Testis (tissue), 3 donors: ENCODE data around the gene RNH1. TPM values are rescaled to one million over a fixed set of nuclear protein-coding genes. Genes with fewer than 3 reads are reported as not detected.

Experiments used
- DNase-seq: peaks from one replicate; pipeline ENCODE4 v3.0.0-alpha.2; 2019
- H3K27ac ChIP-seq, 2 donors: fragments of 200-600 bp; sonication (generic); one replicate each; pipeline ENCODE4 v1.5.1; 2019
- H3K27me3 ChIP-seq: fragments of 200-600 bp; sonication (generic); one replicate; pipeline ENCODE4 v1.5.1; 2019
- H3K36me3 ChIP-seq: fragments of 200-600 bp; sonication (generic); one replicate; pipeline ENCODE4 v1.5.1; 2017; ENCODE audit warnings: low read depth; ENCODE audit errors: missing control alignments
- H3K4me1 ChIP-seq: fragments of 200-600 bp; sonication (generic); one replicate; pipeline ENCODE4 v1.5.1; 2019
- H3K4me3 ChIP-seq, 2 donors: fragments of 200-600 bp; sonication (generic); one replicate each; pipeline ENCODE4 v1.5.1; 2017 to 2019
- H3K9me3 ChIP-seq: fragments of 200-600 bp; sonication (generic); one replicate; pipeline ENCODE4 v1.5.1; 2017
- CTCF ChIP-seq, 3 experiments: fragments of 450-650 bp in 2 of 3; fragments of 200-600 bp in 1 of 3; sonication (generic) in 1 of 3; IDR thresholded peaks; one replicate each; pipeline ENCODE4 v1.5.1; 2016 to 2019; ENCODE audit warnings: antibody characterized with exemption in 3 of 3, mild to moderate bottlenecking in 2 of 3, moderate library complexity in 1 of 3
- POLR2A ChIP-seq: fragments of 450-650 bp; IDR thresholded peaks from one replicate; pipeline ENCODE4 v1.6.1; 2017; ENCODE audit warnings: antibody characterized with exemption, mild to moderate bottlenecking, moderate library complexity
- WGBS, 2 donors: methylation state at CpG; one replicate each; pipeline ENCODE4 v1.1.5; 2018; 5-methylcytosine and 5-hydroxymethylcytosine counted together
- intact Hi-C: fragments of 100-400 bp; cut with DNase I; formaldehyde crosslinking; loops from one replicate; pipeline ENCODE4 v1.15.1; 2023; ENCODE audit warnings: low total_unique reads
- polyA plus RNA-seq: library from polyadenylated mRNA; stranded (reverse); fragments of 350-450 nt; fragmentation: Illumina TruSeq; extraction: RNeasy Lipid Tissue Mini Kit (QIAGEN cat#74804); gene quantifications from one replicate; pipeline ENCODE4 v1.2.3, GENCODE V29; 2014; ENCODE audit warnings: low read depth, low replicate concordance; ENCODE audit not compliant: insufficient read depth
- total RNA-seq, 2 donors: library from RNA; depleted of rRNA; stranded (reverse); fragments of >200 nt; gene quantifications; one replicate each; pipeline ENCODE4 v1.2.3, GENCODE V29; 2016

RNH1 gene
- total and polyA plus RNA-seq, 3 donors from 2014 or later = 210 to 264 (median 211) TPM

GRCh38 chr11:452916-453527 is 54.0 kb downstream of the RNH1 start:
- Histone ChIP-seq H3K27ac (no peak overlapping the region), H3K4me1 (peaks cover 16% of the 10 kb centered on the region), H3K36me3 (no peaks in the 10 kb centered on the region), H3K4me3 (no peak overlapping the region), H3K9me3 (no peaks in the 10 kb centered on the region), H3K27me3 (no peaks in the 10 kb centered on the region)
- WGBS, 2 donors = 88 to 89% methylated on average over 19 of the region's 19 CpGs
- no peak for DNase-seq
- intact Hi-C loops = no loop called here
- no peak for TF ChIP-seq CTCF (IDR thresholded peaks at IDR 0.05)
- no peak for TF ChIP-seq POLR2A

GRCh38 chr11:452203-452744 is 54.8 kb downstream of the RNH1 start:
- intact Hi-C loops = no loop called here
- WGBS, 2 donors = 77 to 91% methylated on average over 8 to 12 of the region's 12 CpGs
- no peak for DNase-seq

GRCh38 chr11:451738-452137 is 55.3 kb downstream of the RNH1 start:
- H3K36me3 ChIP-seq = no peaks in the 10 kb centered on the region
- H3K27ac ChIP-seq = no peak overlapping the region
- peaks cover 20% of the 10 kb centered on the region for H3K4me1 ChIP-seq
- intact Hi-C loops = no loop called here
- WGBS, 2 donors = 81 to 83% methylated on average over 10 to 14 of the region's 14 CpGs
- TF ChIP-seq POLR2A = no peak
- no peak for TF ChIP-seq CTCF (IDR thresholded peaks at IDR 0.05)
- no peaks in the 10 kb centered on the region for H3K27me3 ChIP-seq
- H3K9me3 ChIP-seq = no peaks in the 10 kb centered on the region
- no peak for DNase-seq
- H3K4me3 ChIP-seq = no peak overlapping the region

More at GRCh38 chr11:452203-452744, 54.8 kb downstream of the RNH1 start:
- Histone ChIP-seq H3K27ac (no peak overlapping the region), H3K4me3 (no peak overlapping the region), H3K4me1 (peaks cover 20% of the 10 kb centered on the region), H3K27me3 (no peaks in the 10 kb centered on the region), H3K36me3 (no peaks in the 10 kb centered on the region), H3K9me3 (no peaks in the 10 kb centered on the region)
- TF ChIP-seq POLR2A (no peak), CTCF (IDR thresholded peaks at IDR 0.05) (no peak)

- Histone ChIP-seq H3K36me3 (no peaks in the 10 kb centered on the region), H3K27me3 (no peaks in the 10 kb centered on the region), H3K4me1 (peaks cover 20% of the 10 kb centered on the region), H3K9me3 (no peaks in the 10 kb centered on the region), H3K27ac (peak overlapping the region; percentile 27 to 99), H3K4me3 (peak overlapping the region; percentile 84 to 97)
- TF ChIP-seq CTCF (IDR thresholded peaks at IDR 0.05) (no peak), POLR2A (no peak)
- 0 to 2% methylated on average over 28 to 45 of the region's 46 CpGs for WGBS, 2 donors
- intact Hi-C loops = no loop called here
- DNase-seq = peak; percentile 78
Measured at GRCh38 chr11:450809-451451, 56.1 kb downstream of the RNH1 start.
